ENCODE data around the gene SMC2.

The SMC2 gene

GRCh38 chr9:104094534-104095015, 466 bp downstream of the SMC2 start:
- intact Hi-C loops (cut with DNase I) = no loop called here
- DNase-seq = peak in 1 of 42 donors; percentile 15

- intact Hi-C loops (cut with DNase I) = no loop called here
- no peak for DNase-seq
These were observed 5.5 kb downstream of the SMC2 start for GRCh38 chr9:104099630-104100029.

DNA sequence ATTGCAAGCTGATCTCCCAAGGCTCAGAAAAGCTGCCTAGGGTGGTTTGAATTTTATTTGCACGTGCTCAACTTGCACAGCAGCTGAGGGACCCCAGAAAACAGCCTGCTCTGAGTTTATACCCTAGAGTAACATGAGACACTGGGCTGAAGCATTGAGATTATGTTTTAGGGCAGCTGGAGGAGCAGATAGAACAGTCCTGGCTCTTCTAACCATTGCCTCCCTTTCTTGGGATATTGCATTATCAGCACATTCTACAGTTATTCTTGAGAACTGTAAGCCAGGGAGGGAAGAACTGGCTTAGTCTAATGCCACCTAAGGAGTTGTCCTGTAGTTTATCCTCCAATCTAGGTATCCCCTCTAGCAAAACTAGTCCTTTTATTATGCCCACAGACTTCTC, 10.3 kb downstream of the SMC2 start:
- no peak for DNase-seq
- intact Hi-C loops (cut with DNase I) = no loop called here

DNA sequence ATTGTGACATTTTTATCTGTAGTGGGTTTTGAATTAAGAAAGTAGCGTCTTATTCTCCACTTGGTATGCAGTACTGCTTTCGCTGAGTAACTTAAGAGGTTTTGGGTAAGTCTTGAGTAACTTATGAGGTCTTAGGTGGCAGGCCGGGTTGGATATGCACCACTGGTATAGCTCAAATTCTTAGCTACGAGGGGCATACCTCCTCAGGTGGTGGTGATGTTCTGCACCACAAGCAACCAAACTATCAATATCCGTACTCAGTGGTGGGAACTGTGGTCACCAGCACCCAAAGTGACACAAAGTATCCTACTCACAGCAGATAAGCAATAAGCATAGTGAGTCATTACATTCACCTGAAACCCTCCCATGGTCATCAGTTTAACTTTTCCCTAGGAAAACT, 13.7 kb downstream of the SMC2 start:
- DNase-seq = no peak
- intact Hi-C loops (cut with DNase I) = no loop called here

DNA sequence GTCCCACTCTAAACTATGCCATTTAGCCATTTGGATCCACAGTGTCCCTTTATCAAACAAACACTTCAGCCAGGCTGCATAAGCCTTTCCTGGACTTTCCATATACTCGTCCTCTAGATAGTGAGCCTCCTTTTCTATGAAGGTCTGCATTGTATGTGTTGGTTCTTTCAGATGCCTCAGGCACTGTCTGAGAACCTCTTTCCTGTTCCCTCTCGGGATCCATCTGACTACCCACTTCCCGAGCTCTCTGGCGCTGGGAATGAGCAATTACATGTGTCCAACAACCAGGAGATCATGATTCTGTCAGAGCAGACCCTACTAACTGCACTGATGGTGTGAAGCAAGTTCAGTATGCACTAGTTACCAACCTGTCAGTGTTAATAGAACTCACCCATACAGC, 14.2 kb downstream of the SMC2 start:
- DNase-seq = no peak
- intact Hi-C loops (cut with DNase I) = no loop called here

GRCh38 chr9:104110509-104110908, 16.4 kb downstream of the SMC2 start:
- no peak for DNase-seq
- intact Hi-C loops (cut with DNase I) = no loop called here

- no peak for DNase-seq
- intact Hi-C loops (cut with DNase I) = no loop called here
These were observed 24.8 kb downstream of the SMC2 start for GRCh38 chr9:104118916-104119315.

GRCh38 chr9:104121022-104121421, 26.9 kb downstream of the SMC2 start:
- intact Hi-C loops (cut with DNase I) = no loop called here
- DNase-seq = no peak

GRCh38 chr9:104138243-104138868, 44.2 kb downstream of the SMC2 start:
- DNase-seq = no peak
- intact Hi-C loops (cut with DNase I) = no loop called here

DNA sequence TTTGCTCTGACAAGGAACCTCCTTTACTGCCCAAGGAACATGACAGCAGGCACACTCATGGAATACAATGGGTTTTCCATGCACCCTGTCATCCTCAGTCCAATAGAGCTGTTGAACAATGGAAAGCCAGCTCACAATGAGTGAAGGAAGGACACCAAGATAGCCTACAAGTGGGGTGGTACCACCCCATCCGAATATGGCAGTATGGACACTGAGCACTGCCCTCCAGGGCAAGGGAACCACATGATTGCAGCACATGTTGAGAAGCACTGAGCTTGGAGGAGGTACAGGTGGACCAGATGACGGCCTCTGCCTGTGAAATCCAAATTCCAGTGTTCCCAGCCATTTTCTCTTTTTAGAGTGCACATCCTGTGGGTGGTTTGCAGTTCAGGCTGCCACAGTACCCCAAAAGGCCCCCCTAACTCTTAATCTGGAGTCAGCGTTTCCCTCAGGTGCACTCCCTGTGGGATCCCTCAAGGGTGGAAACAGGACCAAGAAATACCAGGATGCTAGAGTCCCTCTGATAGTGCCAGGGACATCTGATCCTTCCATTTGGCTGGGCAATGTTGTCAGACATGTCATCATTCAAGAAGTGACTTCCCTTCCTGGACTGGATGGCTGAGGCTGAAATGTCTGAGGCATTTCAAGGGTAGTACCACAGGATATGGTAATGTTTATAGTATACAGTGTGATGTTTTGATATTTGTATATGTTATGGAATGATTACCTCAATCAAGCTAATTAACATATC, 48.9 kb downstream of the SMC2 start:
- no peak for DNase-seq
- intact Hi-C loops (cut with DNase I) = no loop called here

GRCh38 chr9:104143550-104143910, 49.4 kb downstream of the SMC2 start:
- no peak for DNase-seq
- intact Hi-C loops (cut with DNase I) = no loop called here

GRCh38 chr9:104144336-104144735, 50.2 kb downstream of the SMC2 start:
- intact Hi-C loops (cut with DNase I) = no loop called here
- DNase-seq = no peak

- intact Hi-C loops (cut with DNase I) = no loop called here
- DNase-seq = no peak
These were observed 79.0 kb downstream of the SMC2 start for GRCh38 chr9:104173067-104173466.

DNA sequence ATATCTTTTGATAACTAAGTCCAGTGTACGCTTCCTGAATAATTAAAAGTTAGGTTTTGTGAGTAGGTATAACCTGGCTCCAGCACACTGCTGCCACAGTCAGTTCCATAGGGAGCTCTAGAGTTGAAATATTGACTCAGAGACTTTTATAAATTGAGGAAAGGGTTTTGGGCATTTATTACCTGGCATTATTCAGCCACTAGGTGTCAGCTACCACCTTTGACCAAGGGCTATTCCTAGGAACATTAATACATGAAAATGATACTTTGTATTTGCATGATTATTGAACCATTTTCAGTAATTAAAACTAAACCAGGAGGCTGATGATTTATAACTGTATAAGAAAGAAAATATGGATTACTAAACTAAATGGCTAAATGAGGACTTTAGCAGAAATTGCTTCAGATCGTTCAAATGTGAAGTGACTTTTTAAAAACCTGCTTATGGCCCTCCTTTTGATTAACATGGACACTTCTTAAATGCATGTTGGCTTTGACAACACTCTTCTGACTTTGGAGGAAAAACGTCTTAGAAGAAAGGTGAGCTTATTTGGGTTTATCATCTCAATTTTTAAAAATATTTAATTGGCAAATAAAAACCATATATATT, 83.0 kb downstream of the SMC2 start:
- intact Hi-C loops (cut with DNase I) = no loop called here
- DNase-seq = no peak

- no peak for DNase-seq
- intact Hi-C loops (cut with DNase I) = no loop called here
These were observed 83.6 kb downstream of the SMC2 start for GRCh38 chr9:104177676-104178075.

Data from head of caudate nucleus (tissue), 42 donors.